Head of caudate nucleus (tissue), 42 donors: ENCODE measurements around the gene CRB1.

Experiments used
- DNase-seq, 42 donors: peaks; one replicate each; pipeline versions ENCODE4 v3.0.0 to v3.0.0-alpha.2; 2020 to 2021; ENCODE audit warnings: mixed read lengths in 7 of 42
- intact Hi-C: fragments of 100-400 bp; cut with DNase I; formaldehyde crosslinking; loops from one replicate; pipeline ENCODE4 v1.15.0; 2022

CRB1 gene

GRCh38 chr1:197286634-197287033 lies 18.6 kb downstream of the CRB1 start:
- intact Hi-C loops, result no loop called here
- no peak for DNase-seq

- intact Hi-C loops, result no loop called here
- no peak for DNase-seq
Observed at GRCh38 chr1:197287863-197288262, 19.8 kb downstream of the CRB1 start.

GRCh38 chr1:197302775-197303174 lies 34.7 kb downstream of the CRB1 start:
- intact Hi-C loops, result no loop called here
- DNase-seq, result no peak

GRCh38 chr1:197303463-197303862 lies 35.4 kb downstream of the CRB1 start:
- intact Hi-C loops, result no loop called here
- no peak for DNase-seq

DNA sequence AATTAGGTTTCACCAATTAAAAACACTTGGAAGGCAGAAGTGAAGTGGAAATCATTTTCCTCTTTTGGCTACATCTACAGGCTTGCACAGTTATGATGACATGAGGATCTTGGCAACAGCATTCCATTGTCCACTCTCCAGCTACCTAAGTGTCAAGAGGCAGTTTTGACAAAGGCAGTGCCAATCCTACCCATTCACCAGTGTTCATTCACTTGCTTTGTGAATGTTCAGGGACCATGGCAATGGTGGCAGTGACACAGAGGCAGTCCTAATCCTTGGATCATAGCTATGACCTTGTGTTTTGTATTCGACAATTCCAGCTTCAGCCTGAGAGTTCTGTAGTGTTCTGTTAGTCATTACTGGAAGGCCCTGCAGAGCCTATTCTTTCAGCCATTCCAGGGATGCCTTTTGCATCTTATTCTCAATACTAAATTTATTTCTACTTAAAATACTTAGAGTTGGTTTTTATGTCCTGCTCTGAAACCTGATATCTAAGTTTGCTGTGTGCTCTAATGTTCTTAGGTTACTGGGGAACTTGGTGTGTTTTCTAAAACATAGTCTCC lies 36.7 kb downstream of the CRB1 start:
- peak in 20 of 42 donors; percentile 14 to 72 (median 30) for DNase-seq
- intact Hi-C loops, result no loop called here

DNA sequence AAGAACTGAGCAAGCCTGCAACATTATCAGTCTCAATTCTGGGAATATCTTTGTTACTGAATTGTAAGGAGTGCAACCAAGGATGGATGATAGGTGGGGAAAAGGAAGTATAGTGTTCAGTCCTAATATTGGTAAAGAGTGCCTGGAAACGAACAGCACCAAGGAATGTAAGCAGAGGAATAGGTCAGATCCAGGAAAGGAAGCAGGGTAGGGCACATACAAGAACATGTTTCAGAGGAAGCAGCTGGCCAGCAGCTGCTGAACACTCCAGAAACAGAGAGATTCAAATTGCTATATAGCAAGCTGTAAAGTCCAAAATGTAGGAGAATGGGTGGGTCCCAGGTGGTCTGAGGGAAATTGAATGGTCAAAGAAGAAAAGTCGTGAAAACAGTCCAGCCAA lies 37.9 kb downstream of the CRB1 start:
- no peak for DNase-seq
- intact Hi-C loops, result no loop called here

GRCh38 chr1:197306381-197307062 lies 38.5 kb downstream of the CRB1 start:
- DNase-seq, result peak in 1 of 42 donors; percentile 29

GRCh38 chr1:197307136-197307535 lies 39.1 kb downstream of the CRB1 start:
- DNase-seq, result no peak
- intact Hi-C loops, result no loop called here

More at GRCh38 chr1:197306381-197307062, 38.5 kb downstream of the CRB1 start:
- intact Hi-C loops, result no loop called here

DNA sequence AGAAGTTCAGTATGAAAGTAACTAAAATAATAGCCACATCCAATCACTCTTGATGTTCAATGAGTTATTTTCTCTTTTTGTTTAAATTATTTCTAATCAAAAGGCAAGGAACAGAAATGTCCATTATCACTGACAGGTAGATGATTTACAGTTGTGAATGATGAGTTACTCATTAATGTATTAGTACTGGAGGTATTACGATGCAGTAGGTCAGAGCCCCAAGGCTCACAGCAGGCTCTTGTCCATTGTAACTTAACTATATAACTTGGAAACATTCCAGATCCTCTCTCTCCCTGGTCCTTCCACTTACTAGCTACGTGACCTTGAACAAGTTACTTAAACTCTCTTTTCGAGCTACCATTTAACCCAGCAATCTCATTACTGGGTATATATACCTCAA lies 39.5 kb downstream of the CRB1 start:
- no peak for DNase-seq
- intact Hi-C loops, result no loop called here

DNA sequence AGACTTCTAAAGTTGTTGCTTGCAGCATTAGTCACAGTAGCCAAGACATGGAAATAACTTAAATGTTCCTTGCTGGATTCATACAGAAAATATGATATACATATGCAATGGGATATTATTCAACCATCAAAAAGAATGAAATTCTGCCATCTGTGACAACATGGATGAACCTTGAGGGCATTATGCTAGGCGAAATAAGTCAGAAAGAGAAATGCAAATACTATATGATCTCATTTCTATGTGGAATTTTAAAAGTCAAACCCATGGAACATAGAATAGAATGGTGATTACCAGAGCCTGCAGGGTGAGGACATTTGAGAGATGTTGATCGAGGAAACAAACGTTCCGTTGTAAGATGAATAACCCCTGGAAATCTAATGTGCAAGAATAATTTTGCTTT lies 43.0 kb downstream of the CRB1 start:
- intact Hi-C loops, result loop anchor here (5.0 kb wide), 1 partner anchor 89 kb away; no protein-coding TSS in a partner anchor
- DNase-seq, result no peak

DNA sequence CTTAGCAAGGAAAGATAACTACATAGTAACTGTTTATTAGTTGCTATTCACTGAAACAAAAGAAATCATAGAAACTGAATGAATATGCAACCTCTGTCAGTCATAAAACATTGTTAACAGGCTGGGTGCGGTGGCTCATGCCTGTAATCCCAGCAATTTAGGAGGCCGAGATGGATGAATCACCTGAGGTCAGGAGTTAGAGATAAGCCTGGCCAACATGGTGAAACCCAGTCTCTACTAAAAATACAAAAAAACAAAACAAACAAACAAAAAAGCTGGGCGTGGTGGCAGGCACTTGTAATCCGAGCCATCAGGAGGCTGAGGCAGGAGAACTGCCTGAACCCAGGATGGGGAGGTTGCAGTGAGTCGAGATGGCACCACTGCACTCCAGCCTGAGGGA lies 44.1 kb downstream of the CRB1 start:
- DNase-seq, result no peak
- intact Hi-C loops, result loop anchor here (5.0 kb wide), 1 partner anchor 90 kb away; no protein-coding TSS in a partner anchor

DNA sequence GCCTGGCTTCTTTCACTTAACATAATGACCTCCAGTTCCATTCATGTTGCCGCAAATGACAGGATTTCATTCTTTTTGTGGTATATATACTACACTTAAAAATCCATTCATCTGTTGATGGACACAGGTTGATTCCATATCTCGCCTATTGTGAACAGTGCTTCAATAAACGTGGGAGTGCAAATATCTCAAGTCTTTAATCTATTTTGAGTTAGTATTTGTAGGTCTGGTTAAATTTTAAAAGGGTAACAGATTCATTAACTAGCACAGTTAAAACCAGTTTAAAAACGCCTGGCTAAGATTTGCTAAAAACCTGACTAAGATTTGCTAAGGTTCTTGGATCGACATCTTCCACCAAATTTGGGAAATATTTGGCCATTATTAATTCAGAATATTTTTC lies 45.7 kb downstream of the CRB1 start:
- no peak for DNase-seq
- intact Hi-C loops, result loop anchor here (5.0 kb wide), 1 partner anchor 91 kb away; no protein-coding TSS in a partner anchor

DNA sequence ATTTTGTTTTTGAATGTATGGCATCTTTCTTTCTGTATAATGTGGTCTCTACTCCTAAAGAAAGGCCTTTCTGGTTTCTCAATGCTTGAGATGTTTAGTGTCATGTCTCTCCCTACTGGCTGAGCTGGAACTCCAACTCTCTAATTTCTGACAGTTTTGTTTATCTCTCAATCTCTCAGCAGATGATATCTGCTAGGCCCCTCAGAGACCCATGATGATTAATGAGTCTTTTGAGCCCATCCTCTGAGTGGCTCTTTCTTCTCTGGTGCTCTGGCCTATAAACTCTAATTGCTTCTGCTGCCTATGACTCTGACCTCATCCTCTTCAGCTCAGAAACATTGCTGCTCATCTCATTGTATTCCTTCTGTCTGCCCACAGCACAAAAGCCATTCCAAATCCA lies 46.6 kb downstream of the CRB1 start:
- intact Hi-C loops, result loop anchor here (5.0 kb wide), 1 partner anchor 92 kb away; no protein-coding TSS in a partner anchor
- DNase-seq, result peak in 20 of 42 donors; percentile 11 to 75 (median 45)

GRCh38 chr1:197319631-197320030 lies 51.6 kb downstream of the CRB1 start:
- intact Hi-C loops, result no loop called here
- DNase-seq, result no peak

DNA sequence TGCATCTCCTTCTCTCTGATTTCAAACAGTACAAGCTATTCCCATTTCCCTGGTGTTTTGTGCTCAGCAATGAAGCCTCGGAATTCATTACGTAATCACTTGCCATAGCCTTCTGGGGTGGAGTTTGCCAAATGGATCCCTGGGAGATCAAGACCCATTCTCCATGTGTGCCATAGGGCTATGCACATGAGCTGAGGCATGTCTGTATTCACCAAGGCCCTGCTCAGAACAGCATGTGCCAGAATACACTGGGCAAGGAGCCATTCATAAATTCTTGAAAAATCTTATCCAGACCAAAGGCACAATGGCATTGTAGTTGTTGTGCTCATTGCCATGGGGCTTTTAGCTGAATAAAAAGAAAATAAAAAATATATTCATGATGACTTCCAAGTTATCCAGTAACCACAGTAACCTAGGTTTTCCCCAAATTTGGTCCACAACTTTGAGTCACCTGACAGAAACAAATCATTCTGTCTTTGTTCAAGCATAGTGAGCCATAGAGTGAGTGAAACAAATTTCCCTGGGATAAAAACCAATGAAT lies 53.0 kb downstream of the CRB1 start:
- intact Hi-C loops, result no loop called here
- DNase-seq, result peak in 10 of 42 donors; percentile 5 to 61 (median 32)

DNA sequence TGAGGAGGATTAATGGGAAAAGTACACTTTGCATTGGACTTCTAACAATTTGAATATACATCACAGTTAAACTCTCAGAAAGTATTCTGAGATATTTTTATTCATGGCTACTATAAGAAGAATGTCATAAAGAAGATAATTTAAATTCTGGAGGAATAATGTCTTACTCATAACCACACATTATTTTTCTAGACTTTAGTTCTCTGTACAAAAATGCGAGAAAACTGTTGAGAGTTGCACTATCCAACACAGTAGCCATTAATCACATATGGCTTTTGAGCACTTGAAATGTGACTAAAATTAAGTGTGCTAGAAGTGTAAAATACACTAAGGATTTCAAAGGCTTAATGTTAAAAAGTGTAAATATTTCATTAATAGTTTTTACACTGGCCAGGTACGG lies 53.8 kb downstream of the CRB1 start:
- intact Hi-C loops, result no loop called here
- no peak for DNase-seq

DNA sequence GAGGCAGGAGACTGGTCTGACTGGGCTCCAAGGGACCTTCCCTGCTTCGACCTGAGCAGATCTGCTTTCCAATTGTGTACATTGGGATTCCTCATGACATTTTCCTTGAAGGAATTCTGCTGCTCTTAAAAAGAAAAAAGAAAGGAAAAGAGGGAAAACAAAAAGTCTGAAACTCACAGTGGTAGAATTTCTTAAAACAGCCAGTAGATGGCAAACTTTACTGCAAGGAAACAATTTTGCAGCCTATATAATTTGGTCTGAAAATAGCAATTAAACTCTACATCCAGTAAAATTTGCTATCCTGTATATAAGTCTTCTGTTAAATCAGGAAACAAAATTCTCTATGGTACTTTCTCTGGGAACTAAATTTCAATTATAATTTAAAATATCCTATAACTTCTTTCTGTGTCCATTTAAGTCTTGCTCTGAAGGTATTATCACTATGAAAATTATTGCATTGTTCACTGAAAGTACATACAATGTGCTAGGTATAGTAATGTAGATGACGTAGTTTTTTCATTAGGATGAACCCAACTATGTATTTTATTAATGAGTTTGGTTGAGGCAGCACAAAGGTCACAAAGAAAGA lies 59.8 kb downstream of the CRB1 start:
- peak in 1 of 42 donors; percentile 44 for DNase-seq
- intact Hi-C loops, result no loop called here

GRCh38 chr1:197330213-197330612 lies 62.2 kb downstream of the CRB1 start:
- intact Hi-C loops, result no loop called here
- no peak for DNase-seq

DNA sequence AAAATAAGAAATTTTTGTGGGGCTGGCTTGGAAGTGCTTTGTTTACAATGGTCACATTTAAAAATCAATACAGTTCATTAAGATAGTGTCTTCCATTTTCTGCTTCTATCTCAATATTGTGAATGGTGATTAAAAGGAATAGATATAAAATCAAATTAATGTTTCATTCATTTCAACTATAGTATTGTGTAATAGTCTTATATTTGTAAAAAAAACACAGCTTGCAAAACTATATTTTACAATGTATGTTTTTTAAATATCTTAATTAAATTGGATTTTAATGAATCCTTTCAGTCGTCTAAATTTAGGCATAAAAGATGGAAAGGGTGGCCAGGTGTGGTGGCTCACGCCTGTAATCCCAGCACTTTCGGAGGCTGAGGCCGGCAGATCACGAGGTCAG lies 63.5 kb downstream of the CRB1 start:
- intact Hi-C loops, result no loop called here
- DNase-seq, result no peak

GRCh38 chr1:197333041-197333440 lies 65.0 kb downstream of the CRB1 start:
- DNase-seq, result no peak
- intact Hi-C loops, result no loop called here
